Measurements from ENCODE around the gene DCUN1D2. TPM values are rescaled to one million over a fixed set of nuclear protein-coding genes. Genes with fewer than 3 reads are reported as not detected.
"Not testable (repeated sequence)": the region's sequence is repeated elsewhere in the genome, so short reads cannot be mapped to it uniquely, and the experiment has no call there.

Gene DCUN1D2
- total RNA-seq, 3 donors from 2014 or later, result 11.1 to 13.7 (median 12.4) TPM

GRCh38 chr13:113471844-113472243 lies 18.7 kb downstream of the DCUN1D2 start:
- ATAC-seq (no peak), DNase-seq (no peak)
- H3K36me3 Mint-ChIP-seq (ENCODE audit: insufficient read depth), result peaks cover 36% of the 10 kb centered on the region
- no peaks in the 10 kb centered on the region for H3K27me3 Mint-ChIP-seq (ENCODE audit: low read depth)
- peaks cover 1% of the 10 kb centered on the region for H3K4me1 Mint-ChIP-seq (ENCODE audit: low read depth)
- no peak overlapping the region for H3K4me3 Mint-ChIP-seq
- H3K9me3 Mint-ChIP-seq, result no peaks in the 10 kb centered on the region

- H3K36me3 Mint-ChIP-seq (ENCODE audit: insufficient read depth), result peaks cover 25% of the 10 kb centered on the region
- H3K4me1 Mint-ChIP-seq (ENCODE audit: low read depth); H3K27me3 Mint-ChIP-seq (ENCODE audit: low read depth); H3K9me3 Mint-ChIP-seq; ATAC-seq; DNase-seq; H3K4me3 Mint-ChIP-seq: not testable (repeated sequence)
Observed at GRCh38 chr13:113470635-113471163, 19.8 kb downstream of the DCUN1D2 start.

- peaks cover 4% of the 10 kb centered on the region for H3K4me1 Mint-ChIP-seq (ENCODE audit: low read depth)
- no peak for DNase-seq
- no peaks in the 10 kb centered on the region for H3K9me3 Mint-ChIP-seq
- ATAC-seq, result no peak
- peaks cover 22% of the 10 kb centered on the region for H3K36me3 Mint-ChIP-seq (ENCODE audit: insufficient read depth)
- H3K4me3 Mint-ChIP-seq, result no peak overlapping the region
- no peaks in the 10 kb centered on the region for H3K27me3 Mint-ChIP-seq (ENCODE audit: low read depth)
Observed at GRCh38 chr13:113470073-113470472, 20.4 kb downstream of the DCUN1D2 start.

- DNase-seq, result no peak
- no peak overlapping the region for H3K4me3 Mint-ChIP-seq
- H3K36me3 Mint-ChIP-seq (ENCODE audit: insufficient read depth), result peaks cover 17% of the 10 kb centered on the region
- peaks cover 4% of the 10 kb centered on the region for H3K4me1 Mint-ChIP-seq (ENCODE audit: low read depth)
- ATAC-seq, result no peak
- no peaks in the 10 kb centered on the region for H3K9me3 Mint-ChIP-seq
- no peaks in the 10 kb centered on the region for H3K27me3 Mint-ChIP-seq (ENCODE audit: low read depth)
Observed at GRCh38 chr13:113469582-113469981, 20.9 kb downstream of the DCUN1D2 start.

- DNase-seq, result no peak
- peaks cover 4% of the 10 kb centered on the region for H3K4me1 Mint-ChIP-seq (ENCODE audit: low read depth)
- H3K27me3 Mint-ChIP-seq (ENCODE audit: low read depth), result no peaks in the 10 kb centered on the region
- no peak for ATAC-seq
- no peaks in the 10 kb centered on the region for H3K9me3 Mint-ChIP-seq
- peaks cover 11% of the 10 kb centered on the region for H3K36me3 Mint-ChIP-seq (ENCODE audit: insufficient read depth)
- H3K4me3 Mint-ChIP-seq, result no peak overlapping the region
Observed at GRCh38 chr13:113468472-113469201, 21.9 kb downstream of the DCUN1D2 start.

- no peak for ATAC-seq
- peaks cover 6% of the 10 kb centered on the region for H3K4me1 Mint-ChIP-seq (ENCODE audit: low read depth)
- H3K9me3 Mint-ChIP-seq, result no peaks in the 10 kb centered on the region
- H3K36me3 Mint-ChIP-seq (ENCODE audit: insufficient read depth), result peaks cover 11% of the 10 kb centered on the region
- H3K4me3 Mint-ChIP-seq, result no peak overlapping the region
- no peak for DNase-seq
- no peaks in the 10 kb centered on the region for H3K27me3 Mint-ChIP-seq (ENCODE audit: low read depth)
Observed at GRCh38 chr13:113468029-113468428, 22.5 kb downstream of the DCUN1D2 start.

- Mint-ChIP-seq H3K4me3 (no peak overlapping the region), H3K9me3 (no peaks in the 10 kb centered on the region), H3K27me3 (ENCODE audit: low read depth) (no peaks in the 10 kb centered on the region), H3K36me3 (ENCODE audit: insufficient read depth) (peaks cover 11% of the 10 kb centered on the region), H3K4me1 (ENCODE audit: low read depth) (peaks cover 6% of the 10 kb centered on the region)
- no peak for DNase-seq
- ATAC-seq, result no peak
Observed at GRCh38 chr13:113466383-113466782, 24.1 kb downstream of the DCUN1D2 start.

GRCh38 chr13:113465300-113465699 lies 25.2 kb downstream of the DCUN1D2 start:
- Mint-ChIP-seq H3K9me3 (no peaks in the 10 kb centered on the region), H3K4me3 (no peak overlapping the region), H3K4me1 (ENCODE audit: low read depth) (peaks cover 6% of the 10 kb centered on the region), H3K27me3 (ENCODE audit: low read depth) (no peaks in the 10 kb centered on the region), H3K36me3 (ENCODE audit: insufficient read depth) (peaks cover 14% of the 10 kb centered on the region)
- ATAC-seq (no peak), DNase-seq (no peak)

- H3K36me3 Mint-ChIP-seq (ENCODE audit: insufficient read depth), result peaks cover 19% of the 10 kb centered on the region
Observed at GRCh38 chr13:113464476-113464875, 26.0 kb downstream of the DCUN1D2 start.

GRCh38 chr13:113461022-113461751 lies 29.3 kb downstream of the DCUN1D2 start:
- Mint-ChIP-seq H3K36me3 (ENCODE audit: insufficient read depth) (peaks cover 27% of the 10 kb centered on the region), H3K9me3 (no peaks in the 10 kb centered on the region), H3K4me3 (no peak overlapping the region), H3K4me1 (ENCODE audit: low read depth) (peaks cover 5% of the 10 kb centered on the region), H3K27me3 (ENCODE audit: low read depth) (no peaks in the 10 kb centered on the region)
- no peak for DNase-seq
- no peak for ATAC-seq

More at GRCh38 chr13:113464476-113464875, 26.0 kb downstream of the DCUN1D2 start:
- DNase-seq, result no peak
- Mint-ChIP-seq H3K4me3 (no peak overlapping the region), H3K9me3 (no peaks in the 10 kb centered on the region), H3K27me3 (ENCODE audit: low read depth) (no peaks in the 10 kb centered on the region), H3K4me1 (ENCODE audit: low read depth) (peaks cover 6% of the 10 kb centered on the region)
- ATAC-seq, result no peak

GRCh38 chr13:113460599-113460998 lies 29.9 kb downstream of the DCUN1D2 start:
- Mint-ChIP-seq H3K4me3 (no peak overlapping the region), H3K36me3 (ENCODE audit: insufficient read depth) (peaks cover 31% of the 10 kb centered on the region), H3K27me3 (ENCODE audit: low read depth) (no peaks in the 10 kb centered on the region), H3K4me1 (ENCODE audit: low read depth) (peaks cover 5% of the 10 kb centered on the region), H3K9me3 (no peaks in the 10 kb centered on the region)
- DNase-seq (no peak), ATAC-seq (no peak)

- Mint-ChIP-seq H3K4me1 (ENCODE audit: low read depth) (peaks cover 2% of the 10 kb centered on the region), H3K27me3 (ENCODE audit: low read depth) (no peaks in the 10 kb centered on the region), H3K36me3 (ENCODE audit: insufficient read depth) (peaks cover 33% of the 10 kb centered on the region)
Observed at GRCh38 chr13:113460064-113460555, 30.4 kb downstream of the DCUN1D2 start.

GRCh38 chr13:113458253-113459065 lies 32.1 kb downstream of the DCUN1D2 start:
- Mint-ChIP-seq H3K27me3 (ENCODE audit: low read depth) (no peaks in the 10 kb centered on the region), H3K4me3 (no peak overlapping the region), H3K4me1 (ENCODE audit: low read depth) (peaks cover under 1% of the 10 kb centered on the region), H3K9me3 (no peaks in the 10 kb centered on the region), H3K36me3 (ENCODE audit: insufficient read depth) (peaks cover 36% of the 10 kb centered on the region)
- no peak for ATAC-seq
- DNase-seq, result no peak

More at GRCh38 chr13:113460064-113460555, 30.4 kb downstream of the DCUN1D2 start:
- ATAC-seq, result no peak
- no peaks in the 10 kb centered on the region for H3K9me3 Mint-ChIP-seq
- DNase-seq, result no peak
- H3K4me3 Mint-ChIP-seq, result no peak overlapping the region

- H3K9me3 Mint-ChIP-seq, result no peaks in the 10 kb centered on the region
- H3K36me3 Mint-ChIP-seq (ENCODE audit: insufficient read depth), result peaks cover 34% of the 10 kb centered on the region
- no peaks in the 10 kb centered on the region for H3K27me3 Mint-ChIP-seq (ENCODE audit: low read depth)
- H3K4me3 Mint-ChIP-seq, result no peak overlapping the region
- DNase-seq, result no peak
- no peak for ATAC-seq
- no peaks in the 10 kb centered on the region for H3K4me1 Mint-ChIP-seq (ENCODE audit: low read depth)
Observed at GRCh38 chr13:113457510-113457909, 33.0 kb downstream of the DCUN1D2 start.

Measured in activated T-cell treated with anti-CD3 and anti-CD28 coated beads, Interleukin-2, amount 50 U/mL, for 4 hours (primary cell).